Fibroblast of lung (primary cell): ENCODE results near the gene STAG3. TPM values are rescaled to one million over a fixed set of nuclear protein-coding genes. Genes with fewer than 3 reads are reported as not detected.
"Not testable (repeated sequence)": the region's sequence is repeated elsewhere in the genome, so short reads cannot be mapped to it uniquely, and the experiment has no call there.

Experiments
- DNase-seq, 2 donors: peaks; one replicate each; pipeline versions ENCODE4 v3.0.0 to v3.0.0-alpha.2; 2010; ENCODE audit warnings: low read depth in 2 of 2
- H2AFZ ChIP-seq: 2 replicates; pipeline ENCODE4 v1.5.1; 2012; ENCODE audit warnings: low read length, control low read depth, inconsistent platforms
- H3K27ac ChIP-seq: 2 replicates; pipeline ENCODE4 v1.5.1; 2011; ENCODE audit warnings: low read length, control low read depth; ENCODE audit not compliant: insufficient read depth
- H3K27me3 ChIP-seq: 2 replicates; pipeline ENCODE4 v1.5.1; 2011; ENCODE audit warnings: mild to moderate bottlenecking, low read length; ENCODE audit not compliant: control insufficient read depth, insufficient read depth
- H3K36me3 ChIP-seq: 2 replicates; pipeline ENCODE4 v1.5.1; 2011; ENCODE audit warnings: low read length; ENCODE audit not compliant: control insufficient read depth, insufficient read depth
- H3K4me1 ChIP-seq: 2 replicates; pipeline ENCODE4 v1.5.1; 2011; ENCODE audit warnings: low read length; ENCODE audit not compliant: control insufficient read depth, insufficient read depth; ENCODE audit errors: extremely low read depth
- H3K4me2 ChIP-seq: 2 replicates; pipeline ENCODE4 v1.5.1; 2011; ENCODE audit warnings: low read length, control low read depth; ENCODE audit not compliant: insufficient read depth; ENCODE audit errors: extremely low read depth
- H3K4me3 ChIP-seq, 4 experiments: fragments of 200-600 bp in 1 of 4; sonication (generic) in 1 of 4; replicated peaks in 1 of 4; 2 replicates each; pipeline ENCODE4 v1.5.1; 2011 to 2016; ENCODE audit warnings: low read length in 4 of 4, low read depth in 3 of 4, mild to moderate bottlenecking in 3 of 4, control low read depth in 2 of 4, inconsistent platforms in 1 of 4, mixed read lengths in 1 of 4; ENCODE audit not compliant: insufficient read depth in 1 of 4; ENCODE audit errors: control extremely low read depth in 1 of 4
- H3K79me2 ChIP-seq: 2 replicates; pipeline ENCODE4 v1.5.1; 2012; ENCODE audit warnings: mild to moderate bottlenecking, low read length, inconsistent platforms; ENCODE audit not compliant: control insufficient read depth, insufficient read depth
- H3K9ac ChIP-seq: 2 replicates; pipeline ENCODE4 v1.5.1; 2011; ENCODE audit warnings: mild to moderate bottlenecking, low read length, control low read depth; ENCODE audit not compliant: insufficient read depth
- H3K9me3 ChIP-seq: 2 replicates; pipeline ENCODE4 v1.5.1; 2012; ENCODE audit warnings: low read depth, low read length; ENCODE audit not compliant: control insufficient read depth, insufficient read depth
- H4K20me1 ChIP-seq: 2 replicates; pipeline ENCODE4 v1.5.1; 2011; ENCODE audit warnings: low read length; ENCODE audit not compliant: control insufficient read depth, insufficient read depth; ENCODE audit errors: extremely low read depth
- EZH2 ChIP-seq: IDR thresholded peaks from 2 replicates; pipeline ENCODE4 v1.5.1; 2012; ENCODE audit warnings: low read length, control low read depth, mild to moderate bottlenecking; ENCODE audit errors: missing control alignments
- polyA plus RNA-seq, 2 donors: library from polyadenylated mRNA; depleted of rRNA in 1 of 2; stranded (reverse) in 1 of 2; unstranded in 1 of 2; fragments of >200 nt; gene quantifications; 2 replicates each; pipeline ENCODE4 v1.2.1, GENCODE V29; 2011 to 2012; ENCODE audit warnings: missing spikeins in 1 of 2
- total RNA-seq: library from RNA; depleted of rRNA; stranded (reverse); fragments of >200 nt; gene quantifications from 2 replicates; pipeline ENCODE4 v1.2.1, GENCODE V29; 2014
- TF ChIP-seq, protein P1 (sequence below), 2 donors: IDR thresholded peaks in 1 of 2; conservative IDR thresholded peaks in 1 of 2; 1 replicate in 1 of 2; 2 replicates in 1 of 2; pipeline ENCODE4 v1.5.1; 2011 to 2012; ENCODE audit warnings: low read length in 2 of 2, control low read depth in 1 of 2, inconsistent platforms in 1 of 2, low read depth in 1 of 2, mild to moderate bottlenecking in 1 of 2

STAG3 gene
- total and polyA plus RNA-seq, 2 donors (not counting 1 experiment from before 2014, with no cell fraction given): 0.27 to 0.50 TPM

DNA sequence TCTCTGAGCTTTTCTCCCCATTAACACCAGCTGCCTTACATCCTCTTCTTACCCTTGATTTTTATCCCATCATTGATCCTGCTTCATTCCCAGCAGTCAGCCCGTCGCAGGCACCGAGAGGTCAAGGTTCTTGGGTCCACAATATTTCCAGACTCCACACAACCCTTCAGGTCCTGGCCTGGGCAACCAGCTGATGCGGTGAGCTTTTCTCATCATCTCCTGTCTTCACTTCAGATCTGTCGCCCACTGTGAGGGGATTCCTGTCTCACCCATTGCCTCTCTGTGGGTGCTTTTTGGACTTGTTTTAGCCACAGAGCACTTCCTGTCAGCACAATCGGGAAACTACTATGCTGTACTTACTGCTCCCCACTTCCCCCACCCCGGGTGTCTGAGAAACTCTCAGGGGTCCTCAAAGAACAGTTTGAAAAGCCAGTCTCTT lies 33.6 kb downstream of the STAG3 start:
- no peak overlapping the region for H3K27ac ChIP-seq
- H4K20me1 ChIP-seq: no peaks in the 10 kb centered on the region
- H3K36me3 ChIP-seq: no peaks in the 10 kb centered on the region
- H3K4me2 ChIP-seq: no peak overlapping the region
- no peak for DNase-seq
- no peak overlapping the region for H2AFZ ChIP-seq
- H3K9me3 ChIP-seq: no peaks in the 10 kb centered on the region
- H3K4me1 ChIP-seq: no peaks in the 10 kb centered on the region
- H3K4me3 ChIP-seq: no peak overlapping the region
- TF ChIP-seq EZH2: no peak
- TF ChIP-seq, protein P1, sequence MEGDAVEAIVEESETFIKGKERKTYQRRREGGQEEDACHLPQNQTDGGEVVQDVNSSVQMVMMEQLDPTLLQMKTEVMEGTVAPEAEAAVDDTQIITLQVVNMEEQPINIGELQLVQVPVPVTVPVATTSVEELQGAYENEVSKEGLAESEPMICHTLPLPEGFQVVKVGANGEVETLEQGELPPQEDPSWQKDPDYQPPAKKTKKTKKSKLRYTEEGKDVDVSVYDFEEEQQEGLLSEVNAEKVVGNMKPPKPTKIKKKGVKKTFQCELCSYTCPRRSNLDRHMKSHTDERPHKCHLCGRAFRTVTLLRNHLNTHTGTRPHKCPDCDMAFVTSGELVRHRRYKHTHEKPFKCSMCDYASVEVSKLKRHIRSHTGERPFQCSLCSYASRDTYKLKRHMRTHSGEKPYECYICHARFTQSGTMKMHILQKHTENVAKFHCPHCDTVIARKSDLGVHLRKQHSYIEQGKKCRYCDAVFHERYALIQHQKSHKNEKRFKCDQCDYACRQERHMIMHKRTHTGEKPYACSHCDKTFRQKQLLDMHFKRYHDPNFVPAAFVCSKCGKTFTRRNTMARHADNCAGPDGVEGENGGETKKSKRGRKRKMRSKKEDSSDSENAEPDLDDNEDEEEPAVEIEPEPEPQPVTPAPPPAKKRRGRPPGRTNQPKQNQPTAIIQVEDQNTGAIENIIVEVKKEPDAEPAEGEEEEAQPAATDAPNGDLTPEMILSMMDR (conservative IDR thresholded peaks at IDR 0.05 in 1 of 2, IDR thresholded peaks at IDR 0.05 in 1 of 2; ENCODE audit: low read depth in 1 of 2, low read length in 2 of 2): no peak
- H3K79me2 ChIP-seq: no peaks in the 10 kb centered on the region
- H3K27me3 ChIP-seq: no peaks in the 10 kb centered on the region
- no peak overlapping the region for H3K9ac ChIP-seq

DNA sequence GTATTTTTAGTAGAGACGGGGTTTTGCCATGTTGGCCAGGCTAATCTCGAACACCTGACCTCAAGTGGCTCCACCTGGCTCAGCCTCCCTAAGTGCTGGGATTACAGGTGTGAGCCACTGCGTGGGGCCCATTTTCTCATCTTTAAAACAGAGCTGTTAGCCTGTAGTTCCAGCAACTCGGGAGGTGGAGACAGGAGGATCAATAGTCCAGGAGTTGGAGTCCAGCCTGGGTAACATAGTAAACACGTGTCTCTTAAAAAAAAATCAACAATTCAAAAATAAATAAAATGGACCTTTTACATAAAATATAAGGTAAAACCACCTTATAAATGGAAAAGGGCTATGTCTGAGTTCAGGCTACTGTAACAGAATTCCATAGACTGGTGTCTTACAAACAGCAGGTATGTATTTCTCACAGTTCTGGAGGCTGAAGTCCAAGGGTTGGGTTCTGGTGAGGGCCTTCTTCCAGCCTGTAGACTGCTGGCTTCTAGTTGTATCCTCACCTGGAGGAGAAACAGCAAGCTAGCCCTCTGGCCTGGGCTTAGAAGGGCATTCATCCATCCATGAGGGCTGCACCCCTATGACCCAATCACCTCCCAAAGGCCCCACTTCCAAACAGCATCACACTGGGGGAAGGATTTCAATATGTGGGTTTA lies 35.0 kb downstream of the STAG3 start:
- Histone ChIP-seq H3K9ac (no peak overlapping the region), H3K36me3 (no peaks in the 10 kb centered on the region), H3K9me3 (no peaks in the 10 kb centered on the region), H4K20me1 (no peaks in the 10 kb centered on the region), H3K79me2 (no peaks in the 10 kb centered on the region), H3K27me3 (no peaks in the 10 kb centered on the region), H2AFZ (no peak overlapping the region), H3K4me2 (no peak overlapping the region), H3K4me3 (no peak overlapping the region), H3K4me1 (no peaks in the 10 kb centered on the region), H3K27ac (no peak overlapping the region)
- no peak for DNase-seq
- TF ChIP-seq, protein P1 (conservative IDR thresholded peaks at IDR 0.05 in 1 of 2, IDR thresholded peaks at IDR 0.05 in 1 of 2; ENCODE audit: low read depth in 1 of 2, low read length in 2 of 2): no peak
- TF ChIP-seq EZH2: no peak

DNA sequence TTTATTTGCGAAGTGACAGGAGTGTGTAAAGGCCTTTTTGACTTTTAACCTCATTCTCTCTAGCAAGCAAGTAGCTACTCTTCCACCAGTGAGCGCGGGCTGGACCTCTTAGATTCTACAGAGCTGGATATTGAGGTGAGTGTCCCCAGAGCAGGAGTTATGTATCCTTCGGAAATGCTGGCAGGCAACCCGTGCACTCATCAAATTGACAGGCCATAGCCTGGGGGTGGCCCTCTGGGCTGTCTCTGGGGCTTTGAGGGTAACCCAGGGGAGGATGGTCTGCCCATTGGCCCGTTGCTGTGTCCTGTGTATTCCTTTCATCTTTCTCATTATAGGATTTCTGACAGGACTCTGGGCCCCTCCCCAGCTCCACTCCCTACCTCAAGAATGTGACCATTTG lies 36.0 kb downstream of the STAG3 start:
- no peak overlapping the region for H3K4me2 ChIP-seq
- no peak overlapping the region for H3K27ac ChIP-seq
- H3K4me3 ChIP-seq: no peak overlapping the region
- H3K27me3 ChIP-seq: no peaks in the 10 kb centered on the region
- no peak for DNase-seq
- no peak for TF ChIP-seq EZH2
- TF ChIP-seq, protein P1 (conservative IDR thresholded peaks at IDR 0.05 in 1 of 2, IDR thresholded peaks at IDR 0.05 in 1 of 2; ENCODE audit: low read depth in 1 of 2, low read length in 2 of 2): no peak
- H3K9ac ChIP-seq: no peak overlapping the region
- no peaks in the 10 kb centered on the region for H3K4me1 ChIP-seq
- no peak overlapping the region for H2AFZ ChIP-seq
- no peaks in the 10 kb centered on the region for H4K20me1 ChIP-seq
- no peaks in the 10 kb centered on the region for H3K9me3 ChIP-seq
- H3K36me3 ChIP-seq: no peaks in the 10 kb centered on the region
- H3K79me2 ChIP-seq: no peaks in the 10 kb centered on the region

DNA sequence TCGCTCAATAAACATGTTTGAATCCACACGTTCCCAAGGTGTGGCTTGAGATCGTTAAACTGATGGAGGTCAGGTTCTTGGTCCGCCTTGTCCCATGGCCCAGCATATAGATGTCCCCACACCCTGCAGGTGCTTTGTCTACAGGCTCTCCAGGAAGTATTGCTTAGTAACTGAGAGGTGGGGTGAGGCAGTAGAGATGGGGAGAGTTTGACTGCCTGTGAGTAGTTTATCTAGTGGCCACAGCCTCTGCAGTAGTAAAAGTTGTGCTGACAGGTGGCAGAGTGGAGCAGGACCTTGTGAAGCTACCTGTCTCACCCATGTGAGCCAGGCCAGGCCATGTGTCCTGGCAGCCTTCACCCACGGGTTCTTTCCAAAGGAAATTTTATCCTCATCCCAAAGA lies 36.6 kb downstream of the STAG3 start:
- H3K4me2 ChIP-seq, H3K79me2 ChIP-seq, H3K4me3 ChIP-seq, H4K20me1 ChIP-seq, H3K27ac ChIP-seq, H3K9me3 ChIP-seq, H3K9ac ChIP-seq, H2AFZ ChIP-seq, H3K4me1 ChIP-seq, DNase-seq, H3K27me3 ChIP-seq, H3K36me3 ChIP-seq: not testable (repeated sequence)
